ENCODE measurements around the gene CTU2.
A peak's percentile ranks its signal among the peaks of the same experiment; 100 is the strongest.

- TF ChIP-seq POLR2A (IDR thresholded peaks at IDR 0.05) = no peak
- TF ChIP-seq CTCF (IDR thresholded peaks at IDR 0.05) = peak in 5 of 6 experiments; percentile 24 to 64 (median 36)
These were observed 25.1 kb upstream of the CTU2 start for GRCh38 chr16:88681084-88681680.

Measured in esophagus squamous epithelium (tissue), 4 donors.